Measurements from ENCODE around the gene CCDC102A.
A peak's percentile ranks its signal among the peaks of the same experiment; 100 is the strongest.

The CCDC102A gene

DNA sequence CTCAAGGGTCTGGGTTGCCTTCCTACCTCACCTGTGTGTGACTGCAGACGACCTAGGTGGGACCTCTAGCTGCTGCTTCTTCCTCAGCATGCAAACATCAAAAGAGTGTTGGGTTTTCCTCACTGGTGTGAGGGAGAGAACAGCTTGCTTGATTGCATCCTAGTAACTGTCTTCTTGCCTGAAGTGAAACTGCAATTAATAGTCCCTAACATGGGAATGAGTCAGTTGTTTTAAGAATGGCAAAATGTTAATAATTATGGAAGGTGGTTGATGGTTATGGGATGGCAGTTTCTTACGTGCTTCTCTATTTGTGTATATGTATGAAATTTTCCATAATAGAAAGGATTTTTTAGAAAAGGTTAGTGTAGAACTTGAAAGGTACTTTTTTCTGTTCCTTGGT, 68.0 kb downstream of the CCDC102A start:
- Histone ChIP-seq H3K36me3 (ENCODE audit: insufficient read depth, low read length) (peaks cover 75% of the 10 kb centered on the region), H3K9me3 (ENCODE audit: low read length) (no peaks in the 10 kb centered on the region), H3K4me3 (ENCODE audit: low read length) (no peak overlapping the region), H3K4me1 (ENCODE audit: insufficient read depth, low read length) (peaks cover 3% of the 10 kb centered on the region), H2AFZ (ENCODE audit: low read depth, low read length) (no peak overlapping the region), H3K27me3 (ENCODE audit: insufficient read depth, low read length) (no peaks in the 10 kb centered on the region)

DNA sequence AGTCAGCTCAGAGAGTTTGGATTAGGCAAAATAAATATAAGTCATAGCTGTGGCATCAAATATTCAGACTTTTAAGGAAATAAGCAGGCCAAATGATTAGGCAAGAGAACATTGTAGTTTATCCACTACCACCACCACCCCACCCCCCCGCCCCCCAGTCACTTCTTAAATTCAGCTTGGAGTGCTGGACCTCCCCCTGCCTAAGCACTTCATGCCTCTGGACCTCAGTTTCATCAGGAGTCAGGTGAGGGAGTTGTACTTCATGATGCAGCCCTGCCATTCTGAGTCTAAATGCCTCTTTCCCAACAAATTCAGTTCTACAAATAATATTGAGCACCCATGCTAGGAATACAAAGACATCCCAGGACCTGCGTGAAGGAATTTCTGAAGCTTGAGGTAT, 71.8 kb downstream of the CCDC102A start:
- no peaks in the 10 kb centered on the region for H3K27me3 ChIP-seq (ENCODE audit: insufficient read depth, low read length)
- peaks cover 7% of the 10 kb centered on the region for H3K4me1 ChIP-seq (ENCODE audit: insufficient read depth, low read length)
- no peaks in the 10 kb centered on the region for H3K9me3 ChIP-seq (ENCODE audit: low read length)
- peaks cover 63% of the 10 kb centered on the region for H3K36me3 ChIP-seq (ENCODE audit: insufficient read depth, low read length)
- H3K4me3 ChIP-seq (ENCODE audit: low read length) = no peak overlapping the region
- no peak overlapping the region for H2AFZ ChIP-seq (ENCODE audit: low read depth, low read length)

DNA sequence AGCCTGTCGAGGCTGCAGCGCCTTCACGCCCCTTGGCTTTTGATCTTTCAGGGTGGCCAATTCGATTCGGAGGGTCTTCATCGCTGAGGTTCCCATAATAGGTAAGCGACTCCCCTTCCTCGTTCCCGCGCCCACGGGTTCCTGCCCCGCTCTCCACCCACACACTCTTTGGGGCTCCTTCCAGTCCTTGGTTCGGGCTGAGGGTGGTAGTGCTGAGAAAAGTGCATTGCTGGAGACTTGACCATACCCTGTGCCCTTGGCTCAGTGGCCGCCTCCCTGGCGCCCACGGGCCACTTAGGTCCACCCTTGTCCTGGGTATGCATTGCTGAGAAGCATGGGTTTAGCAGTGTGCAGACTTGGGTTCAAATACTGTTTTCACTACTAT, 73.4 kb downstream of the CCDC102A start:
- Histone ChIP-seq H3K4me1 (ENCODE audit: insufficient read depth, low read length) (peaks cover 7% of the 10 kb centered on the region), H3K4me3 (ENCODE audit: low read length) (peak overlapping the region; percentile 89), H2AFZ (ENCODE audit: low read depth, low read length) (no peak overlapping the region), H3K9me3 (ENCODE audit: low read length) (no peaks in the 10 kb centered on the region), H3K27me3 (ENCODE audit: insufficient read depth, low read length) (no peaks in the 10 kb centered on the region), H3K36me3 (ENCODE audit: insufficient read depth, low read length) (peaks cover 63% of the 10 kb centered on the region)

DNA sequence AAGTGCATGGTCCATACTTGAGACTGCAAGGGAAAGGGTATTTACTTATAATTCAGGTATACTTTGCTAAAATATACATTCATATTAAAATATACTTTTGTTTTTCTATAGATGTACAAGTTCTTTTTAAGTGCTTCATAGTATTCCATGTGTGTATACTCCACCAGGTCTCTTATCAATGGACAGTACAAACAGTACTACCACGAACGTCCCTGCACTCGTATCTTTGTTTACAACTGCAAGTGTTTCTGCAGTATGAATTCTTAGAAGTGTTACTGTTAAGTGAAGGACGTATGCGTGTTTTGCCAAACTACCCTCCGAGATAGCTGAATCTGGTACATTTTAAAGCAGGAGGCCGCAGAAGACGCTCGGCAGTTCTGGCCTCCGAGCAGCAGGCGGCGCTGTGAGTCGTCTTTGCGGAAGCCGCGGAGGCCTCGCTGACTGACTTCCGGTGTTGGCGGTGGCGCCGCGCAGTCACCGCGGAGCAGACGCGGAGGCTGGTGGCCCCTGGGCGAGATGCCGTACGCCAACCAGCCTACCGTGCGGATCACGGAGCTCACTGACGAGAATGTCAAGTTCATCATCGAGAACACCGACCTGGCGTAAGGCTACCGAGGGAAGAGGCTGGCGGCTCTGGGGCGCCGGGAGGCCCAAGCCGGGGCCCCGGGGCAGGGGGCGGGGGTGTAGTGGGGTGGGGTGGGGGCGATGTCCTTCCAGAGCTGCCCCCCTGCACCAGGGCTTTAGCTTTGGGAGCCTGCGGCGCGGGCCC, 74.0 kb downstream of the CCDC102A start, which contains the start of gene POLR2C:
Gene POLR2C (plus strand): TSS at position 471 of the 769 bp plus-strand sequence. CDS start 46 bp downstream, at position 517.
- H3K9me3 ChIP-seq (ENCODE audit: low read length) = no peaks in the 10 kb centered on the region
- H2AFZ ChIP-seq (ENCODE audit: low read depth, low read length) = no peak within 1 kb of the TSS
- peaks cover 65% of the 10 kb centered on the region for H3K36me3 ChIP-seq (ENCODE audit: insufficient read depth, low read length)
- H3K27me3 ChIP-seq (ENCODE audit: insufficient read depth, low read length) = no peaks in the 10 kb centered on the region
- H3K4me1 ChIP-seq (ENCODE audit: insufficient read depth, low read length) = peaks cover 7% of the 10 kb centered on the region
- H3K4me3 ChIP-seq (ENCODE audit: low read length) = peak within 1 kb of the TSS; percentile 89
